Transverse colon (tissue), 4 donors: ENCODE data around the gene DMD. TPM values are rescaled to one million over a fixed set of nuclear protein-coding genes. Genes with fewer than 3 reads are reported as not detected.

Source experiments
- DNase-seq: peaks from one replicate; pipeline ENCODE4 v3.0.0-alpha.2; 2019
- H3K27ac ChIP-seq, 4 donors: fragments of 200-600 bp; sonication (generic); 2 replicates each; pipeline ENCODE4 v1.5.1; 2016 to 2018; ENCODE audit warnings: inconsistent platforms in 4 of 4
- H3K27me3 ChIP-seq: fragments of 200-600 bp; sonication (generic); 2 replicates; pipeline ENCODE4 v1.5.1; 2017; ENCODE audit warnings: inconsistent platforms
- H3K36me3 ChIP-seq, 4 donors: fragments of 200-600 bp; sonication (generic); 2 replicates each; pipeline ENCODE4 v1.5.1; 2017 to 2019; ENCODE audit warnings: inconsistent platforms in 4 of 4
- H3K4me1 ChIP-seq, 4 donors: fragments of 200-600 bp; sonication (generic); 2 replicates each; pipeline ENCODE4 v1.5.1; 2017 to 2020; ENCODE audit warnings: inconsistent platforms in 4 of 4
- H3K4me3 ChIP-seq, 4 donors: fragments of 200-600 bp; sonication (generic); 1 replicate in 1 of 4; 2 replicates in 3 of 4; pipeline versions ENCODE4 v1.5.1 to v1.6.1; 2017 to 2019; ENCODE audit warnings: inconsistent platforms in 4 of 4
- H3K9me3 ChIP-seq, 2 donors: fragments of 200-600 bp; sonication (generic); 2 replicates each; pipeline ENCODE4 v1.5.1; 2017 to 2019; ENCODE audit warnings: inconsistent platforms in 2 of 2
- EP300 ChIP-seq: sonication (generic); formaldehyde crosslinking; IDR thresholded peaks from one replicate; pipeline ENCODE4 v1.6.1; 2017; ENCODE audit warnings: antibody characterized with exemption, low read depth
- POLR2A ChIP-seq: fragments of 450-650 bp; IDR thresholded peaks from one replicate; pipeline ENCODE4 v1.6.1; 2016; ENCODE audit warnings: antibody characterized with exemption, mild to moderate bottlenecking, moderate library complexity
- POLR2AphosphoS5 ChIP-seq, 3 donors: sonication (generic); formaldehyde crosslinking; IDR thresholded peaks; one replicate each; pipeline ENCODE4 v1.6.1; 2016; ENCODE audit warnings: antibody characterized with exemption in 3 of 3
- WGBS, 2 donors: methylation state at CpG; one replicate each; pipeline ENCODE4 v1.1.5; 2018; ENCODE audit warnings: low coverage in 1 of 2; 5-methylcytosine and 5-hydroxymethylcytosine counted together
- in situ Hi-C, 4 donors: fragments of 200-750 bp; cut with MboI; loops; one replicate each; pipeline versions ENCODE4 v1.15.0 to v1.15.1; 2017; ENCODE audit warnings: low sequenced_read_pairs in 3 of 4, low pct_ligation_motif_present in 1 of 4, low pct_unique_long_range_greater_than_20kb in 1 of 4
- intact Hi-C: fragments of 100-400 bp; cut with DNase I; formaldehyde crosslinking; loops from one replicate; pipeline ENCODE4 v1.15.1; 2023; ENCODE audit warnings: low total_unique reads
- total RNA-seq, 4 donors: library from RNA; depleted of rRNA; stranded (reverse); fragments of >200 nt; gene quantifications; one replicate each; pipeline ENCODE4 v1.1.0, GENCODE V29; 2016
- TF ChIP-seq, protein P1 (sequence below), 5 experiments: fragments of 200-600 bp in 3 of 5; fragments of 450-650 bp in 2 of 5; sonication (generic) in 3 of 5; IDR thresholded peaks; 1 replicate in 2 of 5; 2 replicates in 3 of 5; pipeline ENCODE4 v1.5.1; 2016 to 2017; ENCODE audit warnings: antibody characterized with exemption in 5 of 5, inconsistent platforms in 3 of 5, mild to moderate bottlenecking in 2 of 5, moderate library complexity in 1 of 5

DMD gene
- total RNA-seq, 4 donors from 2014 or later = 20.9 to 44.6 (median 32.5) TPM

DNA sequence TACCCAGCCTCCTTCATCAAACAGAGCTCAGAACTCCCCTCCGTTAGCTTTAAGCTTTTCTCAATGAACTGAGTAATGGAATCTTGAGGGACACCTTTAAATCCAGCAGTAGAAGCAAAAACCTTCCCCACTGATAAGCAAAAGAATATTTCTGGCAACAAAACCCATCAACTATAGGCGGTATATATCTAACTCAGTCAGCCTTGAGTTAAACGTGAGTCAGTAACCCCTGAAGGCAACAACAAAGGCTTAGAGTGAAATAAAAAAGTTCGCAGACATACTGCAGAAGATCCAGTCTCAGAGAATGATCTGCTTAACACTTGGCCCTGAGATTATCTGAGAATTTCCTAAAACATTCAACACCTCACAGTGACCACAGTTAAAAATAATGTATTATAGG, 77.2 kb downstream of the DMD start:
- intact Hi-C loops = no loop called here
- H3K9me3 ChIP-seq = no peaks in the 10 kb centered on the region
- DNase-seq = no peak
- in situ Hi-C loops = no loop called here
- H3K4me1 ChIP-seq = no peaks in the 10 kb centered on the region
- no peak overlapping the region for H3K4me3 ChIP-seq
- no peaks in the 10 kb centered on the region for H3K36me3 ChIP-seq
- 57 to 60% methylated on average over 1 to 4 of the region's 4 CpGs for WGBS, 2 donors
- peak overlapping the region in 1 of 4 donors; percentile 22 for H3K27ac ChIP-seq
- TF ChIP-seq, protein P1, sequence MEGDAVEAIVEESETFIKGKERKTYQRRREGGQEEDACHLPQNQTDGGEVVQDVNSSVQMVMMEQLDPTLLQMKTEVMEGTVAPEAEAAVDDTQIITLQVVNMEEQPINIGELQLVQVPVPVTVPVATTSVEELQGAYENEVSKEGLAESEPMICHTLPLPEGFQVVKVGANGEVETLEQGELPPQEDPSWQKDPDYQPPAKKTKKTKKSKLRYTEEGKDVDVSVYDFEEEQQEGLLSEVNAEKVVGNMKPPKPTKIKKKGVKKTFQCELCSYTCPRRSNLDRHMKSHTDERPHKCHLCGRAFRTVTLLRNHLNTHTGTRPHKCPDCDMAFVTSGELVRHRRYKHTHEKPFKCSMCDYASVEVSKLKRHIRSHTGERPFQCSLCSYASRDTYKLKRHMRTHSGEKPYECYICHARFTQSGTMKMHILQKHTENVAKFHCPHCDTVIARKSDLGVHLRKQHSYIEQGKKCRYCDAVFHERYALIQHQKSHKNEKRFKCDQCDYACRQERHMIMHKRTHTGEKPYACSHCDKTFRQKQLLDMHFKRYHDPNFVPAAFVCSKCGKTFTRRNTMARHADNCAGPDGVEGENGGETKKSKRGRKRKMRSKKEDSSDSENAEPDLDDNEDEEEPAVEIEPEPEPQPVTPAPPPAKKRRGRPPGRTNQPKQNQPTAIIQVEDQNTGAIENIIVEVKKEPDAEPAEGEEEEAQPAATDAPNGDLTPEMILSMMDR (IDR thresholded peaks at IDR 0.05) = no peak
- TF ChIP-seq POLR2AphosphoS5 (IDR thresholded peaks at IDR 0.05) = no peak
- TF ChIP-seq EP300 = no peak
- no peak for TF ChIP-seq POLR2A
- no peaks in the 10 kb centered on the region for H3K27me3 ChIP-seq

DNA sequence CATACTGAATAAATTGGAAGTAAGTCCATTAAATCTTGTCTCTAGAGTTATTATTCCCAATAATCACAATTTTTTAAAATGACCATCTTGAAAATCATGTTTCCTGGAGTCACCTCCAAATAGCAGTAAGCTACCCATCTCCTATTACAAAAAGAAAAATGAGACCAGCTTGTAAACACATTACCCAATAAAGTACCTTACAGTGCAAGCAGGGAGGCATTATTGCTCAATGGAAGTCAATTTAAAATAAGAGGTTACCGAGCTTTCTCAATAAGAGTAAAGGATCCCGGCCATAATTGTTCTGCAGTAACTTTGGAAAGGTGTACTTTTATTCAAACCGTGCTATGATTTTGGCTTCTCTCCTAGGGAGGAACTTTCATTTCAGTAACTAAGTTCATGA, 78.0 kb downstream of the DMD start:
- Histone ChIP-seq H3K9me3 (no peaks in the 10 kb centered on the region), H3K27me3 (no peaks in the 10 kb centered on the region), H3K36me3 (no peaks in the 10 kb centered on the region), H3K27ac (peak overlapping the region in 1 of 4 donors; percentile 16), H3K4me1 (no peaks in the 10 kb centered on the region), H3K4me3 (no peak overlapping the region)
- intact Hi-C loops = no loop called here
- no peak for DNase-seq
- WGBS, 2 donors = 52 to 74% methylated on average over 3 of the region's 3 CpGs
- in situ Hi-C loops = no loop called here
- TF ChIP-seq POLR2A (no peak), POLR2AphosphoS5 (IDR thresholded peaks at IDR 0.05) (no peak), EP300 (no peak)
- TF ChIP-seq, protein P1 (IDR thresholded peaks at IDR 0.05) = no peak

DNA sequence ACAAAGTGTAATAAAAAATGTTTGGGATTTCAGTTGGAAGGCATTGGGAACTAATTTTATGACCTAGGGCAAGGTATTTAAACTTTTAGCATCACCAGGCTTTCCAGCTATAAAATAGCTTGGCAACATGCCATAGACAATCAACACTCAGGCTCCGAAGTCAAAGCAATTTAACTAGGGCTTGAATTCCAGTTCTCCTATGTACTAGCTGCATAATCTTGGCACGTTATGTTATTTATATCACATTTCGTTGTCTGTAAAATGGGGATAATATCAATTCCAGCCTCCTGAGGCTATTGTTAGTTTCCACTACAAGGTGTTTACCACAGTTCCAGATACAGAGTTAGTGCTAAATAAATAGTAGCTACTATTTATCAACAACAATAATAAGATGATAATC, 78.8 kb downstream of the DMD start:
- DNase-seq = no peak
- H3K9me3 ChIP-seq = no peaks in the 10 kb centered on the region
- H3K27ac ChIP-seq = no peak overlapping the region
- H3K4me3 ChIP-seq = no peak overlapping the region
- no peaks in the 10 kb centered on the region for H3K36me3 ChIP-seq
- TF ChIP-seq POLR2AphosphoS5 (IDR thresholded peaks at IDR 0.05) (no peak), EP300 (no peak), POLR2A (no peak)
- TF ChIP-seq, protein P1 (IDR thresholded peaks at IDR 0.05) = no peak
- 30% methylated on average over 3 of the region's 3 CpGs; no CpG with 5 or more reads in 1 of the 2 donors for WGBS, 2 donors
- H3K4me1 ChIP-seq = no peaks in the 10 kb centered on the region
- no peaks in the 10 kb centered on the region for H3K27me3 ChIP-seq
- intact Hi-C loops = no loop called here
- in situ Hi-C loops = no loop called here

DNA sequence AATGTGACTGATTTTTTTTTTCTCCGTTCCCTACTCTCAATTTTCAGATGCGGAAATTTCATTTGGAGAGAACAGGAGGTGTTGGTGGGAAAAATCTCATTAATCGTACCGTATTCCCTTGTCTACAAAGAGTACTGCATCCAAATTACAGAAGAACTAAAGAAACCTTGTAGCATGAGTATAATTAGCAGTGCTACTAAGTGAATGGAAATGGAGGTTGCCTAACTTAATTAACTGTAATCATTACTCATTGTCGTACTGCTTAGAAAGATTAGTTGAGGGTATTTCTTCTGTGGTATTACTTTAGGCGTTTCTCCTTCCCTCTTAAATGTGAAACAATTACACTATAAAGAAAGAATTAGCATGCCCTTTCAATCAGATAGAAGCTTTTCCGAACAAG, 81.7 kb downstream of the DMD start:
- Histone ChIP-seq H3K9me3 (no peaks in the 10 kb centered on the region), H3K4me3 (no peak overlapping the region), H3K27ac (no peak overlapping the region), H3K4me1 (no peaks in the 10 kb centered on the region), H3K27me3 (no peaks in the 10 kb centered on the region), H3K36me3 (no peaks in the 10 kb centered on the region)
- no peak for DNase-seq
- intact Hi-C loops (no loop called here), in situ Hi-C loops (no loop called here)
- WGBS, 2 donors = 60 to 75% methylated on average over 1 to 7 of the region's 7 CpGs
- TF ChIP-seq POLR2AphosphoS5 (IDR thresholded peaks at IDR 0.05) = no peak
- TF ChIP-seq EP300 = no peak
- TF ChIP-seq, protein P1 (IDR thresholded peaks at IDR 0.05) = no peak
- no peak for TF ChIP-seq POLR2A
